ENCODE results near the gene MYL9. TPM values are rescaled to one million over a fixed set of nuclear protein-coding genes. Genes with fewer than 3 reads are reported as not detected.
"Not testable (repeated sequence)": the region's sequence is repeated elsewhere in the genome, so short reads cannot be mapped to it uniquely, and the experiment has no call there.

Gene MYL9
- polyA plus RNA-seq, 6 donors from 2014 or later: 0.13 to 2.5 (median 0.78) TPM

DNA sequence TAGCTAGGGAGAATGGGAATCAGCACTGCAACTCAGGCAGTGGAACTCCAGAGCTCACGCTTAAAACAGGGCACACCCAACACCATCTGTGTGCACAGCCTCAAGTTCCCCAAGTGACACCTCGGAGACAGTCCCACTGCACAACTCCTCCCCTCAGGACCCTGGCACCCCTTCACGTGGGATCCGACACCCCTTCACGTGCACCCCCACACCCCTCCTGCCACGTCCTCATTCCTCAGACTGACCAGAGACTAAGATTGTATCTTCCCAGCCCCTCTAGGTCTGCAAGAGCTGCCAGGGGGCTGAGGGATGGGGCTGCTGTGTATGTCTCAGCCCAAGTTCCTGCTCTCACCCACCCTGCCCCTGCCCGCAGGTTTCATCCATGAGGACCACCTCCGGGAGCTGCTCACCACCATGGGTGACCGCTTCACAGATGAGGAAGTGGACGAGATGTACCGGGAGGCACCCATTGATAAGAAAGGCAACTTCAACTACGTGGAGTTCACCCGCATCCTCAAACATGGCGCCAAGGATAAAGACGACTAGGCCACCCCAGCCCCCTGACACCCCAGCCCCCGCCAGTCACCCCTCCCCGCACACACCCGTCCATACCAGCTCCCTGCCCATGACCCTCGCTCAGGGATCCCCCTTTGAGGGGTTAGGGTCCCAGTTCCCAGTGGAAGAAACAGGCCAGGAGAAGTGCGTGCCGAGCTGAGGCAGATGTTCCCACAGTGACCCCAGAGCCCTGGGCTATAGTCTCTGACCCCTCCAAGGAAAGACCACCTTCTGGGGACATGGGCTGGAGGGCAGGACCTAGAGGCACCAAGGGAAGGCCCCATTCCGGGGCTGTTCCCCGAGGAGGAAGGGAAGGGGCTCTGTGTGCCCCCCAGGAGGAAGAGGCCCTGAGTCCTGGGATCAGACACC lies 7.6 kb downstream of the MYL9 start:
- DNase-seq (no peak), ATAC-seq (ENCODE audit: low read depth in 2 of 2) (no peak)
- no peaks in the 10 kb centered on the region for H3K27me3 Mint-ChIP-seq
- H3K36me3 Mint-ChIP-seq: no peaks in the 10 kb centered on the region
- H3K4me3 Mint-ChIP-seq: no peak overlapping the region
- peak overlapping the region in 1 of 6 donors; percentile 44 for H3K27ac Mint-ChIP-seq
- no peaks in the 10 kb centered on the region for H3K9me3 Mint-ChIP-seq
- H3K4me1 Mint-ChIP-seq: peaks cover 0 to 10% (median 3%) of the 10 kb centered on the region in 3 donors

DNA sequence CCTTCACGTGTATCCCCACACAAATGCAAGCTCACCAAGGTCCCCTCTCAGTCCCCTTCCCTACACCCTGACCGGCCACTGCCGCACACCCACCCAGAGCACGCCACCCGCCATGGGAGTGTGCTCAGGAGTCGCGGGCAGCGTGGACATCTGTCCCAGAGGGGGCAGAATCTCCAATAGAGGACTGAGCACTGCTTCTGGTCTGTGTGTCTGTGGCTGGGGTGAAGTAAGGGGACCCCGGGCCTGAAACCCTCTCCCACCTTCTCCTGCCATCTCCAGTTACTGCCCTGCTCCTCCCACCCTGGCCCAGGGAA lies 8.3 kb downstream of the MYL9 start:
- Mint-ChIP-seq H3K4me3 (no peak overlapping the region), H3K27ac (no peak overlapping the region)

DNA sequence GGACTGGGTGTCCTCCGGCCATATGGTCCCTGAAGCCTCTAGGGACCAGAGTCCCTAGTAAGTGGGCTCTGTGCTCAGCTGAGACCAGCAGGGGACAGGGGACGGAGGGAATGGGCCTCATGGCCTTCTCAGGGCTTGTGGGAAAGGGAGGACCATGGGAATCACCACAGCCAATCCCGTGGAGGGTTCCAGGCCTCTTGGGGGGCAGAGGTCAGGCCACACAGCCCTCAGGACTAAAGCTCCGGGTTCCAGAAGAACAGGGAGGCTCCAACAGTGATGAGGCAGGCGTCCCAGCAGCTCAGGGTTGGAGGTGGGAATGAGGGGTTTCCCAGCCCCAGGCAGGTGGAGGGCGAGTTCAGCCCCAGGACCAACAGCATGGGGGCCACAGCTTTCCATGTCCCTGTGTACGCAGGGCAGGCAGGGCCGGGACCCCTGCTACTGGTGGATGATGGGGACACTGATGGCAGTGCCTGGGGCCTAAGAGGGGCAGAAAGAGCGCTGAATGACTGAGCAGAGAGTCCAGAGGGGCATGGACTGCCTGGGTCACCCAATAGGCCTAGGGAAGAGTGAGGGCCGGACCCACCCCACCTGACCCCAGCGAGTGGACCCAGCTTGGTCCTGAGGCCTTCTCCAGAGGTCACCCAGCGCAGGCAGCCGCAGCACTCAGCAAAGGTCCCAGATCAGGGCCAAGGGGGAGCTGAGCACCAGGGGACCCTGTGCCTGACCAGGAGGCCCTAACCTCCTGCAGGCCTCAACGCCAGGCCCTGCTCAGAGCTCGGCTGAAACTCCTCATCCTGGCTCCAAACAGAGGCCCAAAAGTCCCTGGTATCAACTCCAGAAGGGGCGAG lies 8.8 kb downstream of the MYL9 start:
- no peak for DNase-seq
- Mint-ChIP-seq H3K9me3 (no peaks in the 10 kb centered on the region), H3K27ac (no peak overlapping the region), H3K36me3 (no peaks in the 10 kb centered on the region), H3K4me3 (no peak overlapping the region), H3K27me3 (no peaks in the 10 kb centered on the region), H3K4me1 (peaks cover 1 to 12% (median 3%) of the 10 kb centered on the region in 3 donors)
- no peak for ATAC-seq (ENCODE audit: low read depth in 2 of 2)

More for the DNA sequence above, 8.3 kb downstream of the MYL9 start:
- ATAC-seq (ENCODE audit: low read depth in 2 of 2): no peak
- Mint-ChIP-seq H3K36me3 (no peaks in the 10 kb centered on the region), H3K4me1 (peaks cover 0 to 10% (median 3%) of the 10 kb centered on the region in 3 donors), H3K9me3 (no peaks in the 10 kb centered on the region), H3K27me3 (no peaks in the 10 kb centered on the region)
- no peak for DNase-seq

DNA sequence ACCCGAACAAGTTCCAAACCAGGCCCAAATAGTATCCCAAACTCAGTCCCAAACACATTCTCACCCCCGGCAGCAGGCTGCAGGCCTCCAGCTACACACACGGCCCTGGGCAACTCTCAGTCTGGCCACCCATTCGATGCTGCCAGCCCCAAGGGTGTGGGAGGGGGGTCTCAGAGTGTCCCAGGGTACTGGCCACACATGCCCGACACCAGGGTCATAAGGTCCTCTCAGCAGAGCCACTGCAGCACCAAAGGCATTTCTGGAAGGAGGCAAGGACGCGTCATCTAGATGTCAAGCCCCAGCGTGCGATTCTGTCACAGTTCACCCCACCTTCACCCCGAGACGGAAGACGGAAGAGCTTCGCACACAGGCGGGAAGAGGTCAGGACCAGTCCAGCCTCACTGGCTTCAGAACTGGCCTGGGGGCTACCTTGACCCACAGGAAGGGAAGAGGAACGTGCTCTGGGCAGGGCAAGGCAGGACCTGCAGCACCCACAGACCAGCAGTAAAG lies 9.5 kb downstream of the MYL9 start:
- Mint-ChIP-seq H3K27ac (peak overlapping the region in 1 of 6 donors; percentile 75), H3K4me3 (no peak overlapping the region), H3K9me3 (no peaks in the 10 kb centered on the region), H3K4me1 (peaks cover 4 to 15% (median 6%) of the 10 kb centered on the region in 3 donors), H3K27me3 (no peaks in the 10 kb centered on the region), H3K36me3 (no peaks in the 10 kb centered on the region)
- DNase-seq (no peak), ATAC-seq (ENCODE audit: low read depth in 2 of 2) (no peak)

DNA sequence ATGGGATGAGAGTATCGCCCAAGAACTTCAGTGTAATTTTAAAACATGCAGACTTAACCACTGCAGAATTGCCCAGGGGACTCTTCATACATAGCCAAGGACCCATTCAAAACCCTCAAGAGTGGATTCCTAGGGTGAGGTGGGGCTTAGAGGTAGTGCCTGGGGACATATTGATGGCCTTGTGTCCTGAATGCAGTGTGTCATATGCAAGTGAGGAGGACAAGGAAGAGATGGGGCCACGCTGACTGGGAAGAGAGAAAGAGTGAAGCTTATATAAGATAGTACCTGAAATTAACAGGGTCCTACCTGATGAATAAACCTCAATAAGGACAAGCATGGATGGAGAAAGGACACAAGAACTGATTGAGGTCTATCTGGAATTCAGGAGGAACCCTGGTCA lies 13.9 kb downstream of the MYL9 start:
- DNase-seq: no peak
- H3K4me1 Mint-ChIP-seq: peaks cover 10 to 19% (median 14%) of the 10 kb centered on the region in 3 donors
- H3K9me3 Mint-ChIP-seq: no peaks in the 10 kb centered on the region
- peak overlapping the region in 2 of 6 donors; percentile 6 to 72 for H3K27ac Mint-ChIP-seq
- no peaks in the 10 kb centered on the region for H3K36me3 Mint-ChIP-seq
- H3K27me3 Mint-ChIP-seq: no peaks in the 10 kb centered on the region
- no peak for ATAC-seq (ENCODE audit: low read depth in 2 of 2)
- no peak overlapping the region for H3K4me3 Mint-ChIP-seq

DNA sequence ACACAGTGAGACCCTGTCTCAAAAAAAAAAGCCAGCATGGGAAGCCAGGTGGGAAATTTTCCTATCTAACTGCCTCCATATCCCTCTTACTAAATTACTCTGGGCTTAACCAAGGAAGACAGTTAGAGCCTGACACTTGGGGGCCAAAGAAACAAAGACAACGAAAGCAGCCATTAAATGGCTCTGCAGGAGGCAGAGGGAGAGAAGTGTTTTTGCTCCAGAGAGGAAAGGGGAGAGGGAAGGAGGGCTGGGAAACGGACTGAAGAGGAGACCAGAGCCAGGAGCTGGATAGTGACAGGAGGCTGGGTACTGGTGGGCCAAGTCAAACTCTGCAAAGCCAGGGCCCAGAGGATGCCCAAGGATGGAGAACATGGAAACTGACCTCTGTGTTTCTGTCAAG lies 21.4 kb downstream of the MYL9 start:
- ATAC-seq (ENCODE audit: low read depth in 2 of 2) (no peak), DNase-seq (no peak)
- Mint-ChIP-seq H3K4me1 (peaks cover 0 to 9% (median 4%) of the 10 kb centered on the region in 3 donors), H3K9me3 (peaks cover 2 to 7% (median 4%) of the 10 kb centered on the region in 7 donors), H3K4me3 (no peak overlapping the region), H3K36me3 (no peaks in the 10 kb centered on the region), H3K27me3 (no peaks in the 10 kb centered on the region), H3K27ac (peak overlapping the region in 1 of 6 donors; percentile 89)

DNA sequence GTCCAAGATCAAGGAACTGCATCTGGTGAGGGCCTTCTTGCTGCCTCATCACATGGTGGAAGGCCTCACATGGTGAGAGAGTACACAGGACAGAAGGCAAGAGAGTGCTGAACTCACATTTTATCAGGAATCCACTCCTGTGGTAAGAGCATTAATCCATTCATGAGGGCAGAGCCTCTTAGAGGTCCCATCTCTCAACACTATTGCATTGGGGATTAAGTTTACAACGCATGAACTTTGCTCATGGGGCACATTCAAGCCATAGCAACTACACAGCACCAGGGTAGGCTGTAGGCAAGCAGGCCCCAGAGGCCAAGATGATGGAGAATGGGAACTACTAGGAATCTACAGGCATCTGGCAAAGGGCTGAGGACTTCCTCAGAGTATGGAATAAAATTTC lies 22.1 kb downstream of the MYL9 start:
- H3K36me3 Mint-ChIP-seq: no peaks in the 10 kb centered on the region
- DNase-seq (no peak), ATAC-seq (ENCODE audit: low read depth in 2 of 2) (no peak)
- no peak overlapping the region for H3K4me3 Mint-ChIP-seq
- peak overlapping the region in 1 of 6 donors; percentile 59 for H3K27ac Mint-ChIP-seq
- H3K4me1 Mint-ChIP-seq: peaks cover 0 to 9% (median under 1%) of the 10 kb centered on the region in 3 donors
- H3K9me3 Mint-ChIP-seq: peaks cover 2 to 7% (median 4%) of the 10 kb centered on the region in 7 donors
- no peaks in the 10 kb centered on the region for H3K27me3 Mint-ChIP-seq

DNA sequence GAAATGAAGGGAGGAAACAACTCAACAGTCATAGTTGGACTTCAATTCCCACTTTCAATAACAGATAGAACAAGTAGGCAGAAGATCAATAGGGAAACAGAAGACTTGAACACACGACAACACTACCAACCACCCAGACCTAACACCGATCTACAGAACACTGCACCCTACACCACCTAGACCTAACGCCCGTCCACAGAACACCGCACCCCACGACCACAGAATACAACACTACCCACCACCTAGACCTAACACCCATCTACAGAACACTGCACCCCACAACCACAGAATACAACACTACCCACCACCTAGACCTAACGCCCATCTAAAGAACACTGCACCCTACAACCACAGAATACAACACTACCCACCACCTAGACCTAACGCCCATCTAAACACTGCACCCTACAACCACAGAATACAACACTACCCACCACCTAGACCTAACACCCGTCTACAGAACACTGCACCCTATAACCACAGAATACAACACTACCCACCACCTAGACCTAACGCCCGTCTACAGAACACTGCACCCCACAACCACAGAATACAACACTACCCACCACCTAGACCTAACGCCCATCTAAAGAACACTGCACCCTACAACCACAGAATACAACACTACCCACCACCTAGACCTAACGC lies 22.9 kb downstream of the MYL9 start:
- H3K9me3 Mint-ChIP-seq; H3K36me3 Mint-ChIP-seq; ATAC-seq (ENCODE audit: low read depth in 2 of 2); H3K4me3 Mint-ChIP-seq; DNase-seq; H3K27me3 Mint-ChIP-seq; H3K4me1 Mint-ChIP-seq; H3K27ac Mint-ChIP-seq: not testable (repeated sequence)

DNA sequence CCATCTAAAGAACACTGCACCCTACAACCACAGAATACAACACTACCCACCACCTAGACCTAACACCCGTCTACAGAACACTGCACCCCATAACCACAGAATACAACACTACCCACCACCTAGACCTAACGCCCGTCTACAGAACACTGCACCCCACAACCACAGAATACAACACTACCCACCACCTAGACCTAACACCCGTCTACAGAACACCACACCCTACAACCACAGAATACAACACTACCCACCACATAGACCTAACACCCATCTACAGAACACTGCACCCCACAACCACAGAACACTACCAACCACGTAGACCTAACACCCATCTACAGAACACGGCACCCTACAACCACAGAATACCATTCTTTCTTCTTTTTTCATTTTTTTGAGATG lies 23.4 kb downstream of the MYL9 start:
- H3K9me3 Mint-ChIP-seq; ATAC-seq (ENCODE audit: low read depth in 2 of 2); H3K4me1 Mint-ChIP-seq; H3K27me3 Mint-ChIP-seq; H3K27ac Mint-ChIP-seq; H3K4me3 Mint-ChIP-seq; H3K36me3 Mint-ChIP-seq; DNase-seq: not testable (repeated sequence)

DNA sequence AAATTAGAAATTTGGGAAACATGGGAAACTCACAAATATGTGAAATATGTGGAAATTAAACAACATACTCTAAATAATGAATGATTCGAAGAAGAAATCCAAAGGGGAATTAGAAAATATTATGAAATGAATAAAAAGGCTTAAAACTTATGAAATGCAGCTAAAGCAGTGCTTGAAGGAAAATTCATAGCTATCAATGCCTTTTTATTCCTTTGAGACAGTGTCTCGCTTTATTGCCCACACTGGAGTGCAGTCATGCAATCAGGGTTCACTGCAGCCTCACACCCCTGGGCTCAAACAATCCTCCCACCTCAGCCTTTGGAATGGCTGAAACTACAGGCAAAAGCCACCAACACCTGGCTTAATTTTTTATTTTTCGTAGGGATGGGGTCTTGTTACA lies 24.2 kb downstream of the MYL9 start:
- Mint-ChIP-seq H3K27me3 (no peaks in the 10 kb centered on the region), H3K4me1 (peaks cover 0 to 9% (median 0%) of the 10 kb centered on the region in 3 donors), H3K9me3 (peaks cover 2 to 7% (median 4%) of the 10 kb centered on the region in 7 donors), H3K4me3 (no peak overlapping the region), H3K27ac (peak overlapping the region in 1 of 6 donors; percentile 15), H3K36me3 (no peaks in the 10 kb centered on the region)
- DNase-seq (no peak), ATAC-seq (ENCODE audit: low read depth in 2 of 2) (no peak)

DNA sequence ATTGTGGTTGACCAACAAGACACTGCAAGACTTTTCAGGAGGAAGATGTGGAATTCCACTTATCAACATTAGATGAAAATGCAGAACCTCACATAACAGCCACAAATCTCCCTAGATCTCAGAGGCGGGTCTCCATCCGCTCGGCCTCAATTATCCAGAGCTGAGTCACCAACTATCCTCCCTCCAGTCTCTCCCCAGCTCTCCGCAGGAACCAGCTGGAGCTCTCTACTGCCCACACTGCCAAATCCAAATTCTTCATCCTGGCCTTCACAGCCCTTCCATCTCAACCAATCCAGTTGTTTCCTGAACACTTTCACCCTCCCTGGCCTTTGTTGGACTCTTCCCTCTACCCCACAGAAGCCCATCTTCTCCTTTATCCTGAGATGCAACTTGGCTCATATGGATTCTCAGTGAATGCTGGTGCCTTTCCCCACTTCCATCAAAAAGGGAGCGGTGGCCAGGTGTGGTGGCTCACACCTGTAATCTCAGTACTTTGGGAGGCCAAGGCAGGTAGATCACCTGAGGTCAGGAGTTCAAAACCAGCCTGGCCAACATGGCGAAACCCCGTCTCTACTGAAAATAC lies 28.6 kb downstream of the MYL9 start:
- H3K36me3 Mint-ChIP-seq: no peaks in the 10 kb centered on the region
- peak overlapping the region in 1 of 8 donors; percentile 10 for H3K4me3 Mint-ChIP-seq
- H3K9me3 Mint-ChIP-seq: peaks cover under 1 to 5% (median 2%) of the 10 kb centered on the region in 7 donors
- peaks cover 18 to 25% (median 22%) of the 10 kb centered on the region in 3 donors for H3K4me1 Mint-ChIP-seq
- no peaks in the 10 kb centered on the region for H3K27me3 Mint-ChIP-seq
- no peak for DNase-seq
- no peak for ATAC-seq (ENCODE audit: low read depth in 2 of 2)
- peak overlapping the region in 3 of 6 donors; percentile 6 to 51 (median 17) for H3K27ac Mint-ChIP-seq

DNA sequence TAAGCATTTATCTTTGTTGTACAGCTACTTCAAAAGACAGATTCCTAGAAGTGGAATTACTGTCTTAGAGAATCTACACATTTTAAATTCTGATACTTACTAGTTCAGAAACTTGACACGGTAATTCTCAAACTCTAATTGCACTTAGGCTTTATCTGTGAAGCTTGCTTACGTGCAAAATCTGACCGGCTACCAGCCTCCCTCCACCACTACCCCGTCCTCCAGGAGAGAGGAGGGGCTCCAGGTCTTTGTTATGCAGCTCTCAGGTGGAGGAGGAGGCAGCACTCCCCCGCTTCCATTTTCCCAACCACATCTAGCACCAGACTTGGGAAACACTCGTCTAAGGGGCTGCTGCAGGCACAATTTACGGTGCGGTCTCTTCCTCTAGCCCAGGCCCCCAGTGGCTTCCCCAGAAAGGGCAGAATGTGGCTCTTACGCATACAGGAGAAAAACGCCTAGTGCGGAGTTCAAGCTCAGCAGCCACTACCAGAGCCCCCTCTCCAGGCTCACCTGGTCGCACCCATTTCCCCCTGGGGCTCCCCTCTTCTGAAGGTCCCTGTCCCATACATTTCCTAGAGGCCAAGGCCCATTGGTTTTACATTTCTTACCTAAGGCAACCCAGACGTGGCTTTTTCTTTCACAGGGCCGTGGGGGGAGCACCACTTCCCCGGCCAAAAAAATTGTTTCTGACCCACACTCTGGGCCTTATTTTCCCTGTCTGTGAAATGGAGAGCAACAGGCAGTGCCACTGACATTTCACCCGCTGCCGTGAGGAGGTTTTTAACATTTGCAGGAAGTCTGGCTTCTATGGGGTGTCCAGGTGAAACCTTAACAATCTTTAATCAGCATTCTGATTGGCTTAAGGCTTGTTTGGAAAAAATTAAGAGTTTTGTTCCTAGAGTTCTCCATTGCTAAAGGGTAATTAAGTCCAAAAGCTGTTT lies 30.5 kb downstream of the MYL9 start:
- no peak for ATAC-seq (ENCODE audit: low read depth in 2 of 2)
- H3K36me3 Mint-ChIP-seq: no peaks in the 10 kb centered on the region
- H3K9me3 Mint-ChIP-seq: no peaks in the 10 kb centered on the region
- H3K27ac Mint-ChIP-seq: peak overlapping the region; percentile 91 to 99 (median 99)
- H3K27me3 Mint-ChIP-seq: no peaks in the 10 kb centered on the region
- H3K4me1 Mint-ChIP-seq: peaks cover 33 to 44% (median 39%) of the 10 kb centered on the region in 3 donors
- peak overlapping the region; percentile 84 to 95 (median 92) for H3K4me3 Mint-ChIP-seq
- no peak for DNase-seq

Measured in naive B cell (primary cell).